Activated CD8-positive, alpha-beta T cell treated with anti-CD3 and anti-CD28 coated beads for 36 hours (primary cell): ENCODE measurements around the gene POLK. TPM values are rescaled to one million over a fixed set of nuclear protein-coding genes. Genes with fewer than 3 reads are reported as not detected.
"Not testable (repeated sequence)": the region's sequence is repeated elsewhere in the genome, so short reads cannot be mapped to it uniquely, and the experiment has no call there.

ENCODE experiments used
- ATAC-seq: fragments of 200-7000 bp; cut with Tn5 transposase; one replicate; pipeline ENCODE4 v1.10.0; 2021; ENCODE audit warnings: mild to moderate bottlenecking, moderate library complexity
- CTCF ChIA-PET: fragments of 350-600 bp; sonication (Branson Sonifier 250); formaldehyde crosslinking; loops from one replicate; lab custom pipeline; 2021; ENCODE audit warnings: antibody characterized with exemption; lab: Charles Lee
- POLR2A ChIA-PET: fragments of 350-600 bp; sonication (Branson Sonifier 250); formaldehyde crosslinking; loops from one replicate; lab custom pipeline; 2021; ENCODE audit warnings: antibody characterized with exemption; lab: Charles Lee
- DNase-seq: peaks from one replicate; pipeline ENCODE4 v3.0.0-alpha.2; 2020
- H3K27ac Mint-ChIP-seq: one replicate; pipeline ENCODE4 v1.8.0; 2021; ENCODE audit warnings: mild to moderate bottlenecking, mixed read lengths
- H3K27me3 Mint-ChIP-seq: one replicate; pipeline ENCODE4 v1.8.0; 2021; ENCODE audit warnings: mixed read lengths
- H3K36me3 Mint-ChIP-seq: one replicate; pipeline ENCODE4 v1.8.0; 2021; ENCODE audit warnings: low read depth, mixed read lengths
- H3K4me1 Mint-ChIP-seq: one replicate; pipeline ENCODE4 v1.8.0; 2021; ENCODE audit warnings: low read depth, mixed read lengths
- H3K4me3 Mint-ChIP-seq: one replicate; pipeline ENCODE4 v1.8.0; 2021; ENCODE audit warnings: mild to moderate bottlenecking, moderate library complexity, mixed read lengths
- H3K9me3 Mint-ChIP-seq: one replicate; pipeline ENCODE4 v1.8.0; 2021; ENCODE audit warnings: mixed read lengths
- intact Hi-C: fragments of 100-400 bp; cut with micrococcal nuclease; formaldehyde crosslinking; loops from one replicate; pipeline ENCODE4 v1.10.0; 2022
- total RNA-seq, 2 experiments: library from RNA; stranded (reverse); gene quantifications; one replicate each; pipeline ENCODE4 v1.2.3, GENCODE V29; 2021
- TF ChIP-seq, protein P1 (sequence below): fragments of 200-600 bp; IDR thresholded peaks from one replicate; pipeline ENCODE4 v1.8.0; 2022; ENCODE audit warnings: antibody characterized with exemption, mild to moderate bottlenecking

The POLK gene
- total RNA-seq, 2 experiments from 2014 or later, result 29.5 to 30.6 TPM

GRCh38 chr5:75558221-75558620, 46.5 kb downstream of the POLK start:
- ATAC-seq (no peak), DNase-seq (no peak)
- H3K36me3 Mint-ChIP-seq, result peaks cover 67% of the 10 kb centered on the region
- intact Hi-C loops, result no loop called here
- peaks cover 14% of the 10 kb centered on the region for H3K9me3 Mint-ChIP-seq
- H3K27me3 Mint-ChIP-seq, result no peaks in the 10 kb centered on the region
- TF ChIP-seq, protein P1, sequence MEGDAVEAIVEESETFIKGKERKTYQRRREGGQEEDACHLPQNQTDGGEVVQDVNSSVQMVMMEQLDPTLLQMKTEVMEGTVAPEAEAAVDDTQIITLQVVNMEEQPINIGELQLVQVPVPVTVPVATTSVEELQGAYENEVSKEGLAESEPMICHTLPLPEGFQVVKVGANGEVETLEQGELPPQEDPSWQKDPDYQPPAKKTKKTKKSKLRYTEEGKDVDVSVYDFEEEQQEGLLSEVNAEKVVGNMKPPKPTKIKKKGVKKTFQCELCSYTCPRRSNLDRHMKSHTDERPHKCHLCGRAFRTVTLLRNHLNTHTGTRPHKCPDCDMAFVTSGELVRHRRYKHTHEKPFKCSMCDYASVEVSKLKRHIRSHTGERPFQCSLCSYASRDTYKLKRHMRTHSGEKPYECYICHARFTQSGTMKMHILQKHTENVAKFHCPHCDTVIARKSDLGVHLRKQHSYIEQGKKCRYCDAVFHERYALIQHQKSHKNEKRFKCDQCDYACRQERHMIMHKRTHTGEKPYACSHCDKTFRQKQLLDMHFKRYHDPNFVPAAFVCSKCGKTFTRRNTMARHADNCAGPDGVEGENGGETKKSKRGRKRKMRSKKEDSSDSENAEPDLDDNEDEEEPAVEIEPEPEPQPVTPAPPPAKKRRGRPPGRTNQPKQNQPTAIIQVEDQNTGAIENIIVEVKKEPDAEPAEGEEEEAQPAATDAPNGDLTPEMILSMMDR, result no peak
- ChIA-PET POLR2A (no interaction called here), CTCF (interaction anchor here (1.7 kb wide), 1 partner anchor 123 kb away, joined by 5 read pairs; no protein-coding TSS in a partner anchor)
- no peak overlapping the region for H3K4me3 Mint-ChIP-seq
- peaks cover 11% of the 10 kb centered on the region for H3K4me1 Mint-ChIP-seq
- H3K27ac Mint-ChIP-seq, result no peak overlapping the region

- ChIA-PET POLR2A (no interaction called here), CTCF (interaction anchor here (1.7 kb wide), 1 partner anchor 123 kb away, joined by 5 read pairs; no protein-coding TSS in a partner anchor)
- TF ChIP-seq, protein P1, result no peak
- no peak overlapping the region for H3K27ac Mint-ChIP-seq
- no peak for DNase-seq
- peaks cover 23% of the 10 kb centered on the region for H3K9me3 Mint-ChIP-seq
- intact Hi-C loops, result no loop called here
- no peak for ATAC-seq
- no peaks in the 10 kb centered on the region for H3K27me3 Mint-ChIP-seq
- peaks cover 13% of the 10 kb centered on the region for H3K4me1 Mint-ChIP-seq
- H3K36me3 Mint-ChIP-seq, result peaks cover 69% of the 10 kb centered on the region
- no peak overlapping the region for H3K4me3 Mint-ChIP-seq
These were observed 47.4 kb downstream of the POLK start for GRCh38 chr5:75558981-75559632.

DNA sequence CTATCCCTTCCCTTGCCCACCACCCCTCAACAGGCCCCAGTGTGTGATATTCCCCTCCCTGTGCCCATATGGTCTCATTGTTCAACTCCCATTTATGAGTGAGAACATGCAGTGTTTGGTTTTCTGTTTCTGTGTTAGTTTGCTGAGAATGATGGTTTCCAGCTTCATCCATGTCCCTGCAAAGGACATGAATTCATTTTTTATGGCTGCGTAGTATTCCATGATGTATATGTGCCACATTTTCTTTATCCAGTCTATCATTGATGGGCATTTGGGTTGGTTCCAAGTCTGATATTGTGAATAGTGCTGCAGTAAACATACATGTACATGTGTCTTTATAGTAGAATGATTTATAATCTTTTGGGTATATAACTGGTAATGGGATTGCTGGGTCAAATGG, 49.0 kb downstream of the POLK start:
- ATAC-seq, H3K4me3 Mint-ChIP-seq, H3K27me3 Mint-ChIP-seq, CTCF ChIA-PET, POLR2A ChIA-PET, DNase-seq, intact Hi-C loops, H3K27ac Mint-ChIP-seq: not testable (repeated sequence)
- Mint-ChIP-seq H3K4me1 (peaks cover 25% of the 10 kb centered on the region), H3K9me3 (peaks cover 30% of the 10 kb centered on the region), H3K36me3 (peaks cover 74% of the 10 kb centered on the region)

DNA sequence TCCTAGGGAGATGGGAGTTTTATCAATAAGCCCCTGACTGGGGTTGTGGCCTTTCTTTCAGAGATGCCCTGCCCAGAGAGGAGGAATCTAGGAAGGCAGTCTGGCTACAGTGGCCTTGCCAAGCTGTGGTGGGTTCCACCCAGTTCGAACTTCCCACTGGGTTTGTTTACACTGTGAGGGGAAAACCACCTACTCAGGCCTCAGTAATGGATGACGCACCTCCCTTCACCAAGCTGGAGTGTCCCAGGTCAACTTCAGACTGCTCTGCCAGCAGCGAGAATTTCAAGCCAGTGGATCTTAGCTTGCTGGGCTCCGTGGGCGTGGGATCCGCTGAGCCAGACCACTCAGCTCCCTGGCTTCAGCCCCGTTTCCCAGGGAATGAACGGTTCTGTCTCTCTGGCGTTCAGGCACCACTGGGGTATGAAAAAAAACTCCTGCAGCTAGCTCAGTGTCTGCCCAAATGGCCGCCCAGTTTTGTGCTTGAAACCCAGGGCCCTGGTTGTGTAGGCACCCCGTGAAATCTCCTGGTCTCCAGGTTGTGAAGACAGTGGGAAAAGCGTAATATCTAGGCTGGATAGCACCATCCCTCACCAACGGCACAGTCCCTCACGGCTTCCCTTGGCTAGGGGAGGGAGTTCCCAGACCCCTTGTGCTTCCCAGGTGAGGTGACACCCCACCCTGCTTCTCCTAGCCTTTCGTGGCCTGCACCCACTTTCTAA, 54.5 kb downstream of the POLK start:
- CTCF ChIA-PET, result interaction anchor here (1.2 kb wide), 1 partner anchor 113 kb away, joined by 3 read pairs; no protein-coding TSS in a partner anchor
- peaks cover 52% of the 10 kb centered on the region for H3K4me1 Mint-ChIP-seq
- H3K27me3 Mint-ChIP-seq, ATAC-seq: not testable (repeated sequence)
- intact Hi-C loops, result loop anchor here (5.0 kb wide), 1 partner anchor 54 kb away; the partner anchor contains the start of genes CERT1 and POLK
- H3K9me3 Mint-ChIP-seq, result peaks cover 25% of the 10 kb centered on the region
- peak; percentile 8 for DNase-seq
- POLR2A ChIA-PET, result interaction anchor here (0.7 to 1.2 kb wide), 2 partner anchors 54 to 200 kb away, joined by 3 to 4 read pairs; no protein-coding TSS in a partner anchor
- peak overlapping the region; percentile 96 for H3K27ac Mint-ChIP-seq
- peak overlapping the region; percentile 62 for H3K4me3 Mint-ChIP-seq
- H3K36me3 Mint-ChIP-seq, result peaks cover 56% of the 10 kb centered on the region

GRCh38 chr5:75566710-75567309, 55.1 kb downstream of the POLK start:
- H3K4me1 Mint-ChIP-seq, result peaks cover 54% of the 10 kb centered on the region
- CTCF ChIA-PET, result interaction anchor here (1.2 kb wide), 1 partner anchor 112 kb away, joined by 3 read pairs; no protein-coding TSS in a partner anchor
- peaks cover 25% of the 10 kb centered on the region for H3K9me3 Mint-ChIP-seq

More at GRCh38 chr5:75566710-75567309, 55.1 kb downstream of the POLK start:
- H3K27me3 Mint-ChIP-seq, result no peaks in the 10 kb centered on the region
- TF ChIP-seq, protein P1, result no peak
- peak overlapping the region; percentile 96 for H3K27ac Mint-ChIP-seq
- peak; percentile 68 for DNase-seq
- POLR2A ChIA-PET, result interaction anchor here (0.7 kb wide), 2 partner anchors 8 to 41 kb away, joined by 3 to 4 read pairs; no protein-coding TSS in a partner anchor
- intact Hi-C loops, result loop anchor here (5.0 kb wide), 1 partner anchor 55 kb away; the partner anchor contains the start of genes CERT1 and POLK
- H3K4me3 Mint-ChIP-seq, result peak overlapping the region; percentile 62
- ATAC-seq, result peak; percentile 85
- peaks cover 55% of the 10 kb centered on the region for H3K36me3 Mint-ChIP-seq
